ENCODE results near the gene ANO6.
A peak's percentile ranks its signal among the peaks of the same experiment; 100 is the strongest.
"Not testable (repeated sequence)": the region's sequence is repeated elsewhere in the genome, so short reads cannot be mapped to it uniquely, and the experiment has no call there.

Gene ANO6

GRCh38 chr12:45213107-45213506, 2.8 kb upstream of the ANO6 start:
- no peak for DNase-seq (ENCODE audit: low read depth)

GRCh38 chr12:45214071-45214470, 1.8 kb upstream of the ANO6 start:
- DNase-seq (ENCODE audit: low read depth) = no peak

GRCh38 chr12:45214749-45215418, 1.0 kb upstream of the ANO6 start:
- DNase-seq (ENCODE audit: low read depth) = no peak

GRCh38 chr12:45216230-45216982, 511 bp downstream of the ANO6 start:
- DNase-seq (ENCODE audit: low read depth) = no peak

- DNase-seq (ENCODE audit: low read depth) = no peak
These were observed 1.1 kb downstream of the ANO6 start for GRCh38 chr12:45216983-45217485.

GRCh38 chr12:45217846-45218245, 2.0 kb downstream of the ANO6 start:
- DNase-seq (ENCODE audit: low read depth) = no peak

GRCh38 chr12:45219621-45220020, 3.7 kb downstream of the ANO6 start:
- DNase-seq (ENCODE audit: low read depth) = no peak

- DNase-seq (ENCODE audit: low read depth) = no peak
These were observed 4.6 kb downstream of the ANO6 start for GRCh38 chr12:45220363-45220931.

- no peak for DNase-seq (ENCODE audit: low read depth)
These were observed 5.1 kb downstream of the ANO6 start for GRCh38 chr12:45220969-45221368.

GRCh38 chr12:45223868-45224267, 8.0 kb downstream of the ANO6 start:
- no peak for DNase-seq (ENCODE audit: low read depth)

- no peak for DNase-seq (ENCODE audit: low read depth)
These were observed 8.4 kb downstream of the ANO6 start for GRCh38 chr12:45224311-45224710.

- DNase-seq (ENCODE audit: low read depth) = no peak
These were observed 10.1 kb downstream of the ANO6 start for GRCh38 chr12:45226021-45226420.

GRCh38 chr12:45227316-45228067, 11.6 kb downstream of the ANO6 start:
- DNase-seq (ENCODE audit: low read depth) = no peak

- no peak for DNase-seq (ENCODE audit: low read depth)
These were observed 15.7 kb downstream of the ANO6 start for GRCh38 chr12:45231515-45232145.

GRCh38 chr12:45232146-45232755, 16.4 kb downstream of the ANO6 start:
- DNase-seq (ENCODE audit: low read depth) = no peak

GRCh38 chr12:45232756-45233372, 17.0 kb downstream of the ANO6 start:
- DNase-seq (ENCODE audit: low read depth) = peak; percentile 95

- peak; percentile 96 for DNase-seq (ENCODE audit: low read depth)
These were observed 18.4 kb downstream of the ANO6 start for GRCh38 chr12:45234139-45234865.

- no peak for DNase-seq (ENCODE audit: low read depth)
These were observed 19.5 kb downstream of the ANO6 start for GRCh38 chr12:45235087-45236025.

- DNase-seq (ENCODE audit: low read depth) = not testable (repeated sequence)
These were observed 20.5 kb downstream of the ANO6 start for GRCh38 chr12:45236383-45236782.
